ENCODE data around the gene AFF3.

DNA sequence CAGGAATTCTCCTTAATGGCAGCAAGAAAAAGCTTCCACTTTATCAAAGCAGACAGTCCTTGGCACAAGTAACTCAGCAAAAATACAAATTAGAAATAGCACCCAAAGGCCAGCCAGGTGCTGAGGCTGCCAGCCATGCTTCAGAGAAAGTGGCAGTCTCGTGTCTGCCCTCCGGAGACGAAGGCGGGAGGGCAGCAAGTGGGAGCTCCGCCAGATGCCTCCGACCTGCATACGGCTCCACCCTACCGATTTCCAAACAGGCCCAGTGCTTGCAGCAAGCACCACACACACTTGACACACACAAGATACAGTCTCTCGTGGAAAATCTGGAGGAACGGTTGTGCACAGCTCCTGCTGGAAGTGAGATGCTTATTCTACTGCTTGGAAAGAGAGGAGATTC, 517.7 kb downstream of the AFF3 start:
- TF ChIP-seq CTCF (IDR thresholded peaks at IDR 0.05) (no peak), POLR2A (IDR thresholded peaks at IDR 0.05) (no peak)
